Kidney epithelial cell (primary cell): Measurements from ENCODE around the gene SRGN. TPM values are rescaled to one million over a fixed set of nuclear protein-coding genes. Genes with fewer than 3 reads are reported as not detected.

Experiments
- DNase-seq: peaks from one replicate; pipeline ENCODE4 v3.0.0-alpha.2; 2010; ENCODE audit warnings: low read depth
- H3K27me3 ChIP-seq: 2 replicates; pipeline ENCODE4 v1.6.0; 2011; ENCODE audit warnings: low read length; ENCODE audit not compliant: control insufficient read depth, insufficient read depth
- H3K36me3 ChIP-seq: 2 replicates; pipeline ENCODE4 v1.5.1; 2011; ENCODE audit warnings: low read length; ENCODE audit not compliant: control insufficient read depth, insufficient read depth
- H3K4me3 ChIP-seq: 2 replicates; pipeline ENCODE4 v1.5.1; 2011; ENCODE audit warnings: low read depth, mild to moderate bottlenecking, control low read depth, low read length
- CTCF ChIP-seq: IDR thresholded peaks from 2 replicates; pipeline ENCODE4 v1.5.1; 2011; ENCODE audit warnings: mild to moderate bottlenecking, moderate library complexity, low read length, control low read depth, inconsistent platforms; ENCODE audit not compliant: insufficient read depth, poor library complexity, severe bottlenecking
- total RNA-seq: library from RNA; depleted of rRNA; stranded (reverse); fragments of >200 nt; gene quantifications from 2 replicates; pipeline ENCODE4 v1.2.3, GENCODE V29; 2015

Gene SRGN
- total RNA-seq, 1 donor from 2014 or later, result 1.5 TPM

DNA sequence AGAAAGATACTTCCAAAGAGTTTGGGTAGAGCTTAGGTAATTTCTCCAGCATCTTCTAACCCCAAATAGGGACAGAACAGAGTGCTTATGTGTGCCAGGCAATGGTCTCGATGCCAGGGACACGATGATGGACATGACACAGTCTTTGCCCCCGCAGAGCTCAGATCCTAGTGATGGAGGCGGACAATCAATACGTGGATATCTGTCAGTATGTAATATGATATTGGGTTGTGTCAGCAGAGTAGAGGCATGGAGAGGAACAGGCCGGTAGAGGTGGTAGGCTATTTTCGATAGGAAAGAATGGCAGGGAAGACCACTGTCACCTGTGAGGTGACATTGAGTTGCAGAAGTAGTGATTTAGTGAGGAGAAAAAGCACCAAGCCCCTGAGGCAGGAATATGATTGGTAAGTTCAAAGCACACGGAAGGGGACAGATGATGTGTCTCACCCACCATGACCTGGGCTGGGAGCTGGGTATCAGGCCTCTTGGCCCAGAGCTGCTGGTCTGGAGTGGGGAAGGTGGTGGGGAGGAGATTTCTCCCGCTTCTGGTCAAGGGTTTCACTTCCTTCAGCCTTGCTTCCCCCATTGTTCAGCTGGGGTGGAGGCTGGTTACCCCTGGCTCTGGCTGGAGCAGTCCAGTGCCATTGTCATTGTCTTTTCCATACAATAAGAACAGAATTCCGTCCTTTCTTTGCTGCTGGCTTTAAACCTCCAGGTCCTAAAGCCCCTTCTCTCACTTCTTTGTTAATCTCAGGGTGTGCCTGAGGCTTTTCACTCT is 36.0 kb upstream of the SRGN start:
- no peak for DNase-seq
- no peak for TF ChIP-seq CTCF
- no peaks in the 10 kb centered on the region for H3K36me3 ChIP-seq
- H3K27me3 ChIP-seq, result no peaks in the 10 kb centered on the region
- H3K4me3 ChIP-seq, result no peak overlapping the region

- Histone ChIP-seq H3K36me3 (no peaks in the 10 kb centered on the region), H3K27me3 (no peaks in the 10 kb centered on the region), H3K4me3 (no peak overlapping the region)
- DNase-seq, result no peak
- no peak for TF ChIP-seq CTCF
Measured at GRCh38 chr10:69052736-69053135, 35.2 kb upstream of the SRGN start.

DNA sequence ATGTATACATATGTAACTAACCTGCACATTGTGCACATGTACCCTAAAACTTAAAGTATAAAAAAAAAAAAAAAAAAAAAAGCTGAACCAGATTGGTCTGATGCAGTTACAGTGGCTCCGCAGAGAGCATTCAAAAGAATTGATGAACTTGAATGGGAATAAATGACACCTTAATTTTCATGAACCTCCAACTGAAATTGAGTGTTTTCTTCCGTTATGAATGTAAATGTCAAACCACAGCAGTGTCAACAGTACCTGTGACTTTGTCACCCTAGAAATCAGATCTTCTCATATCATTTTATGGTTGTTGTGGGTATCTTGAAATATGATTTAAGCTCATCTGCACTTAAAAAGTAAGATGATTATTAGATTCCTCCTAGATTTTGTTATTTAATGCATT is 32.7 kb upstream of the SRGN start:
- no peak for TF ChIP-seq CTCF
- no peak for DNase-seq
- H3K36me3 ChIP-seq, result no peaks in the 10 kb centered on the region

GRCh38 chr10:69056129-69056528 is 31.8 kb upstream of the SRGN start:
- no peak overlapping the region for H3K4me3 ChIP-seq
- no peak for DNase-seq
- H3K36me3 ChIP-seq, result no peaks in the 10 kb centered on the region
- H3K27me3 ChIP-seq, result no peaks in the 10 kb centered on the region
- no peak for TF ChIP-seq CTCF

More for the DNA sequence above, 32.7 kb upstream of the SRGN start:
- H3K4me3 ChIP-seq, result no peak overlapping the region
- H3K27me3 ChIP-seq, result no peaks in the 10 kb centered on the region

DNA sequence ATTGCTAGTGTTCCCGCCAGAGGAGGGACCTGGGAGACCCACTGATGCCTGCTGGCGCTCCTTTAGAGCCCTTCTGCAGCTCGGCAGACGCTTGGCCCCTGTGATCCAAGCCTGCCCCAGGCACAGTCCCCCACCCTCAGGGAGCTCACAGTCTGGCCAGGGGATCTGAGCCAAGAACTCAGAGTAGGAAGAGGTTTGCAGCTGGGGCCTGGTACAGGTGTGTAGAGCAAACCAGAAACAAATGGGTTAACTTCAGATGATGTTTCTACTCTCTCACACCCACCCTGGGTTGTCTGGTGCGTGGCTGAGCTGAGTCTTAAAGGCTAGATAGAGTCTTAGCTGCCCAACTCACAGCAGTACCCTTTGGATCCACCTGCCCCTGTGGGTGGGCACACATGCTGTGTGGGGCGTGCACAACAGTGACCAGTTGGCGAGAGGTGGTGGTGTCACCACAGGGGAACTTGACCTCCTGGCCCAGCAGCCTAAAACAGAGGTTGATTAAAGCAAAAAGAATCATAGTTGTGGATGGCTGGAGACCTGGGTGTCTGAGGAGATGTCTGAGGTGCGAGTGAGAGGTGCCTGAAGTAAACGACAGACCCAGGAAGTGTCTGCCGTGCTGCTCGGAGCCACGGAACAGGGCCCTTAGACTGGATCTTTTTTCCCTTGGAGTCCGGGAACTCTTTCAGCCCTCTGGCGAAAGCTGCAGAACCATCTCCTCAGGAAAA is 31.2 kb upstream of the SRGN start:
- DNase-seq, result no peak
- H3K36me3 ChIP-seq, result no peaks in the 10 kb centered on the region
- TF ChIP-seq CTCF, result no peak
- H3K4me3 ChIP-seq, result no peak overlapping the region
- no peaks in the 10 kb centered on the region for H3K27me3 ChIP-seq
